ENCODE data around the gene ATP1B3. TPM values are rescaled to one million over a fixed set of nuclear protein-coding genes. Genes with fewer than 3 reads are reported as not detected.
"Not testable (repeated sequence)": the region's sequence is repeated elsewhere in the genome, so short reads cannot be mapped to it uniquely, and the experiment has no call there.

ATP1B3 gene
- total RNA-seq, 1 experiment from 2014 or later: 155 TPM

DNA sequence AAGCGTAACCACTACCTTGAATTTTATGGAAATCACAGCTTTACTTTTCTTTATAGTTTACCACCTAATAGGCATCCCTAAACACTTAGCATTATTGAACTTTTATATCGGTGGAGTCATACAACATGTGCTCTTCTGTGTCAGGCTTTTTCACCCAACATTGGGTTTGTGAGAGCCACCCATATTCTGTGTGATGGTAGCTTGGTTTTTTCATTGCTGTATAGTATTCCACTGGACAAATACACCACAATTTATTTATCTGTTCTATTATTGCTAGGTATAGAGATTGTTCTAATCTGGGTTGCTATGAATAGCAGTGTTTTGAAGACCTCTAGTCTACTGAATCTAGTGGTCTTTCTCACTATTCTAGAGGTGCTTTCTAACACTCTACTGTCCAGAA lies 31.6 kb upstream of the ATP1B3 start:
- no peak overlapping the region for H3K4me3 Mint-ChIP-seq (ENCODE audit: unreplicated experiment)
- Histone ChIP-seq H3K4me3 (ENCODE audit: low read depth, low read length) (no peak overlapping the region), H3K9me3 (no peaks in the 10 kb centered on the region), H3K4me1 (no peaks in the 10 kb centered on the region), H3K36me3 (ENCODE audit: control insufficient read depth, insufficient read depth, low read length) (no peaks in the 10 kb centered on the region), H3K27me3 (replicated peaks; ENCODE audit: control insufficient read depth, insufficient read depth, low read length) (no peaks in the 10 kb centered on the region)
- DNase-seq: no peak
- no peaks in the 10 kb centered on the region for H3K9me3 Mint-ChIP-seq (ENCODE audit: unreplicated experiment)
- no peak overlapping the region for H3K27ac Mint-ChIP-seq (ENCODE audit: unreplicated experiment)
- intact Hi-C loops (cut with micrococcal nuclease; ENCODE audit: unreplicated experiment): no loop called here
- H3K36me3 Mint-ChIP-seq (ENCODE audit: insufficient read depth, unreplicated experiment): no peaks in the 10 kb centered on the region
- H3K27me3 Mint-ChIP-seq (ENCODE audit: insufficient read depth, unreplicated experiment): no peaks in the 10 kb centered on the region
- no peaks in the 10 kb centered on the region for H3K4me1 Mint-ChIP-seq (ENCODE audit: low read depth, unreplicated experiment)
- CTCF ChIA-PET: no interaction called here
- TF ChIP-seq, protein P1, sequence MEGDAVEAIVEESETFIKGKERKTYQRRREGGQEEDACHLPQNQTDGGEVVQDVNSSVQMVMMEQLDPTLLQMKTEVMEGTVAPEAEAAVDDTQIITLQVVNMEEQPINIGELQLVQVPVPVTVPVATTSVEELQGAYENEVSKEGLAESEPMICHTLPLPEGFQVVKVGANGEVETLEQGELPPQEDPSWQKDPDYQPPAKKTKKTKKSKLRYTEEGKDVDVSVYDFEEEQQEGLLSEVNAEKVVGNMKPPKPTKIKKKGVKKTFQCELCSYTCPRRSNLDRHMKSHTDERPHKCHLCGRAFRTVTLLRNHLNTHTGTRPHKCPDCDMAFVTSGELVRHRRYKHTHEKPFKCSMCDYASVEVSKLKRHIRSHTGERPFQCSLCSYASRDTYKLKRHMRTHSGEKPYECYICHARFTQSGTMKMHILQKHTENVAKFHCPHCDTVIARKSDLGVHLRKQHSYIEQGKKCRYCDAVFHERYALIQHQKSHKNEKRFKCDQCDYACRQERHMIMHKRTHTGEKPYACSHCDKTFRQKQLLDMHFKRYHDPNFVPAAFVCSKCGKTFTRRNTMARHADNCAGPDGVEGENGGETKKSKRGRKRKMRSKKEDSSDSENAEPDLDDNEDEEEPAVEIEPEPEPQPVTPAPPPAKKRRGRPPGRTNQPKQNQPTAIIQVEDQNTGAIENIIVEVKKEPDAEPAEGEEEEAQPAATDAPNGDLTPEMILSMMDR (IDR thresholded peaks at IDR 0.05; ENCODE audit: insufficient read depth in 1 of 2, low read depth in 1 of 2, low read length in 1 of 2, severe bottlenecking in 1 of 2, unreplicated experiment in 1 of 2): no peak
- POLR2A ChIA-PET: no interaction called here
- BruUV-seq (replicated peaks): no TSS peak

DNA sequence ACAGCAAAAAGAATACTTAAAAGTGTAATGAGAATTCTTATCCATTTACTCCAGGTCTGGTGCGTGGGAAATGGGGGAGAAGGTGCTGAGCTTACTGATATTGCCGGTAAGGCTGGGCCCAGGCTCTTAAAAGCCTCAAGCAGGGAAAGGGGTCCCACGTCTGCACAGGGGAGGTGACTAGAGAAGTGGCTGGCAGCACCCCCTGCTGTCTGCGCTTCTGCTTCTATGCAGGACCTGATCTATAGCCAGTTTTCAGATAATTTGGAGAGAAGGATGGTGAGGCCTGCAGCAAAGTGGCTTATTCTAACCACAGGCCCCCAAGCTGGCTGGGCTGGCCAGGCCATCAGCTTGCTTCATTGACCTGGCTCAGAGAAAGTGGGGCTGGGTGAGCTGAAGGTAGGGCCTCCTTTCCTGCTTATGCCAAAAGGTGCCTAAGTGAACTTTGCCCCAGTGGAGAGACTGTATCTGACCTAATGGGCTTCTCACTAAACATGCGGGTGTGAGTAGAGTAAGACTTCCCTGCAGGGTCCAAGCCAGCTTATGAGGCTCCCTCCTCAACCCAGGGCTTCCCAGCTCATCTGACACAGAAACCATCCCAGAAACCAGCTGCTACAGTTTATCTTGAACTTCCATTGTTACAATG lies 30.9 kb upstream of the ATP1B3 start:
- POLR2A ChIA-PET: no interaction called here
- H3K9me3 Mint-ChIP-seq (ENCODE audit: unreplicated experiment): no peaks in the 10 kb centered on the region
- H3K36me3 ChIP-seq (ENCODE audit: control insufficient read depth, insufficient read depth, low read length): no peaks in the 10 kb centered on the region
- H3K4me3 ChIP-seq (ENCODE audit: low read depth, low read length): no peak overlapping the region
- TF ChIP-seq, protein P1 (IDR thresholded peaks at IDR 0.05; ENCODE audit: insufficient read depth in 1 of 2, low read depth in 1 of 2, low read length in 1 of 2, severe bottlenecking in 1 of 2, unreplicated experiment in 1 of 2): no peak
- H3K27ac Mint-ChIP-seq (ENCODE audit: unreplicated experiment): no peak overlapping the region
- no peak overlapping the region for H3K4me3 Mint-ChIP-seq (ENCODE audit: unreplicated experiment)
- H3K4me1 ChIP-seq: no peaks in the 10 kb centered on the region
- CTCF ChIA-PET: no interaction called here
- H3K4me1 Mint-ChIP-seq (ENCODE audit: low read depth, unreplicated experiment): no peaks in the 10 kb centered on the region
- no peaks in the 10 kb centered on the region for H3K27me3 ChIP-seq (replicated peaks; ENCODE audit: control insufficient read depth, insufficient read depth, low read length)
- BruUV-seq (replicated peaks): no TSS peak
- peak in 1 of 2 experiments; percentile 12 for DNase-seq
- intact Hi-C loops (cut with micrococcal nuclease; ENCODE audit: unreplicated experiment): no loop called here
- H3K27me3 Mint-ChIP-seq (ENCODE audit: insufficient read depth, unreplicated experiment): no peaks in the 10 kb centered on the region
- no peaks in the 10 kb centered on the region for H3K9me3 ChIP-seq
- no peaks in the 10 kb centered on the region for H3K36me3 Mint-ChIP-seq (ENCODE audit: insufficient read depth, unreplicated experiment)

DNA sequence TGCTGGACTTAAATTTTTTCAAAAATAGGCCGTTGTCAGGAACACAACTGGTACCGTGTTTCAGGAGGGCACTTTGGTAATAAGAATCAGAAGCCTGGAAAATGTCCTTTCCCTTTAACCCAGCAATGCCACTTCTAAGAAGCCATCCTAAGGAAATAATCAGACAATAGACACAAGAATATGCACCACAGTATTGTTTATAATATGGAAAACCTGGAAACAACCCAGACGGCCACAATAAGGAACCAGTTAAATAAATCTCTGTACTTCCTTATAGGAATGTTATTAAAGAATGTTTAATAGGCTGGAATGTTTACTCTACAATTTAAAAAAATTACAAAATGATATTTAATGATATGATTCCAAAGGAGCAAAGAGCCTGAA lies 30.4 kb upstream of the ATP1B3 start:
- H3K9me3 Mint-ChIP-seq (ENCODE audit: unreplicated experiment): no peaks in the 10 kb centered on the region
- BruUV-seq (replicated peaks): no TSS peak
- no peaks in the 10 kb centered on the region for H3K4me1 Mint-ChIP-seq (ENCODE audit: low read depth, unreplicated experiment)
- H3K36me3 Mint-ChIP-seq (ENCODE audit: insufficient read depth, unreplicated experiment): no peaks in the 10 kb centered on the region
- H3K27me3 Mint-ChIP-seq (ENCODE audit: insufficient read depth, unreplicated experiment): no peaks in the 10 kb centered on the region
- Histone ChIP-seq H3K4me1 (no peaks in the 10 kb centered on the region), H3K36me3 (ENCODE audit: control insufficient read depth, insufficient read depth, low read length) (no peaks in the 10 kb centered on the region), H3K4me3 (ENCODE audit: low read depth, low read length) (no peak overlapping the region), H3K9me3 (no peaks in the 10 kb centered on the region), H3K27me3 (replicated peaks; ENCODE audit: control insufficient read depth, insufficient read depth, low read length) (no peaks in the 10 kb centered on the region)
- TF ChIP-seq, protein P1 (IDR thresholded peaks at IDR 0.05; ENCODE audit: insufficient read depth in 1 of 2, low read depth in 1 of 2, low read length in 1 of 2, severe bottlenecking in 1 of 2, unreplicated experiment in 1 of 2): no peak
- ChIA-PET CTCF (no interaction called here), POLR2A (no interaction called here)
- H3K27ac Mint-ChIP-seq (ENCODE audit: unreplicated experiment): no peak overlapping the region
- intact Hi-C loops (cut with micrococcal nuclease; ENCODE audit: unreplicated experiment): no loop called here
- no peak overlapping the region for H3K4me3 Mint-ChIP-seq (ENCODE audit: unreplicated experiment)
- no peak for DNase-seq

DNA sequence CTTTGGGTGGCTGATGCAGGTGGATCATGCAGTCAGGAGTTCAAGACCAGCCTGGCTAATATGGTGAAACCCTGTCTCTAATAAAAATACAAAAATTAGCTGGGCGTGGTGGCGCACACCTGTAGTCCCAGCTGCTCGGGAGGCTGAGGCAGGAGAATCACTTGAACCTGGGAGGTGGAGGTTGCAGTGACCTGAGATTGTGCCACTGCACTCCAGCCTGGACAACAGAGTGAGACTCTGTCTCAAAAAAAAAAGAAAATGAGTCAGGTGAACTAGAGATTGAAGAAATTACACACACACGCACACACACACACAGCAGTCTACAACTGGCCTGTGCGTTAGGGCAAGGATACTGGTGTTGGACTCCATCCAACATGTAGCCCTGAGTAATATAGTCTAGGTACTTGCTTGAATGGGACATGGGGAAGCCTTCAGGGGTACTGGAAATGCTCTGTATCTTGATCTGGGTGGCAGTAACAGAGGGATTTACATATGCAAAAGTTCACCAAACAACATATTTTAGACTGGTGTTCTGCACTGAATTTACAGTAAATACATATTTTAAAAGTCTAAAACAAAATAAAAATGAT lies 28.2 kb upstream of the ATP1B3 start:
- intact Hi-C loops (cut with micrococcal nuclease; ENCODE audit: unreplicated experiment); H3K4me3 ChIP-seq (ENCODE audit: low read depth, low read length); H3K4me3 Mint-ChIP-seq (ENCODE audit: unreplicated experiment); H3K27ac Mint-ChIP-seq (ENCODE audit: unreplicated experiment); POLR2A ChIA-PET; DNase-seq; H3K4me1 Mint-ChIP-seq (ENCODE audit: low read depth, unreplicated experiment); H3K4me1 ChIP-seq; H3K36me3 Mint-ChIP-seq (ENCODE audit: insufficient read depth, unreplicated experiment); H3K36me3 ChIP-seq (ENCODE audit: control insufficient read depth, insufficient read depth, low read length); BruUV-seq (replicated peaks); CTCF ChIA-PET; H3K27me3 ChIP-seq (replicated peaks; ENCODE audit: control insufficient read depth, insufficient read depth, low read length); H3K9me3 ChIP-seq; H3K27me3 Mint-ChIP-seq (ENCODE audit: insufficient read depth, unreplicated experiment); H3K9me3 Mint-ChIP-seq (ENCODE audit: unreplicated experiment): not testable (repeated sequence)

Measured in Caco-2 (cell line).